ENCODE results near the gene CPZ.

- TF ChIP-seq EP300 (IDR thresholded peaks at IDR 0.05) = no peak
- no peak for TF ChIP-seq CTCF (IDR thresholded peaks at IDR 0.05)
Measured at GRCh38 chr4:8581094-8581861, 11.3 kb upstream of the CPZ start.
